ENCODE results near the gene DOP1A. TPM values are rescaled to one million over a fixed set of nuclear protein-coding genes. Genes with fewer than 3 reads are reported as not detected.

DOP1A gene
- total RNA-seq, 1 experiment from 2014 or later: 17.0 TPM

- Histone ChIP-seq H3K9me3 (ENCODE audit: control insufficient read depth, low read depth, low read length) (no peaks in the 10 kb centered on the region), H3K27me3 (ENCODE audit: insufficient read depth, low read length) (no peaks in the 10 kb centered on the region)
- no peak for TF ChIP-seq CTCF (conservative IDR thresholded peaks at IDR 0.05)
Measured at GRCh38 chr6:83127976-83128375, 60.5 kb downstream of the DOP1A start.

More at GRCh38 chr6:83127976-83128375, 60.5 kb downstream of the DOP1A start:
- Histone ChIP-seq H3T11ph (ENCODE audit: low read length) (no peak overlapping the region), H3K4me2 (ENCODE audit: insufficient read depth, insufficient read length, low read length) (no peak overlapping the region), H3K18ac (ENCODE audit: insufficient read length, low read depth, low read length) (no peak overlapping the region), H3K79me1 (ENCODE audit: insufficient read depth, low read depth, low read length, poor library complexity, severe bottlenecking) (no peaks in the 10 kb centered on the region), H2AK5ac (ENCODE audit: insufficient read length, low read length) (no peak overlapping the region), H4K8ac (replicated peaks; ENCODE audit: insufficient read length, low read depth, low read length) (no peak overlapping the region), H3K9ac (ENCODE audit: extremely low read depth, insufficient read length, low read length) (no peak overlapping the region), H2BK5ac (ENCODE audit: insufficient read length, low read length) (no peak overlapping the region), H4K91ac (ENCODE audit: insufficient read length, low read depth, low read length) (no peak overlapping the region), H4K5ac (ENCODE audit: insufficient read length, low read depth, low read length) (no peak overlapping the region), H2BK15ac (ENCODE audit: low read depth, low read length) (no peak overlapping the region), H3K14ac (ENCODE audit: insufficient read depth, low read length) (no peak overlapping the region), H3K23ac (ENCODE audit: insufficient read length, low read depth, low read length) (no peak overlapping the region), H2BK120ac (ENCODE audit: low read depth, low read length, poor library complexity, severe bottlenecking) (no peak overlapping the region), H4K20me1 (ENCODE audit: control insufficient read depth, insufficient read depth, insufficient read length) (no peaks in the 10 kb centered on the region), H3K79me2 (ENCODE audit: insufficient read depth, low read length) (no peaks in the 10 kb centered on the region), H2BK12ac (ENCODE audit: insufficient read length, low read depth, low read length) (no peak overlapping the region), H3K4me1 (ENCODE audit: insufficient read depth, low read length) (peaks cover 7% of the 10 kb centered on the region), H3K4ac (ENCODE audit: low read depth, low read length) (no peak overlapping the region), H2BK20ac (ENCODE audit: low read depth, low read length, poor library complexity, severe bottlenecking) (no peak overlapping the region), H3K23me2 (ENCODE audit: insufficient read length, low read depth, low read length, poor library complexity, severe bottlenecking) (no peaks in the 10 kb centered on the region), H2AFZ (ENCODE audit: low read length) (no peak overlapping the region), H3K56ac (ENCODE audit: insufficient read length, low read depth, low read length) (no peak overlapping the region), H3K27ac (ENCODE audit: insufficient read length, low read depth, low read length) (no peak overlapping the region)
- Mint-ChIP-seq H3K27ac (no peak overlapping the region), H3K9me3 (no peaks in the 10 kb centered on the region), H3K4me3 (no peak overlapping the region), H3K27me3 (ENCODE audit: low read depth) (no peaks in the 10 kb centered on the region), H3K4me1 (peaks cover 10 to 19% of the 10 kb centered on the region in 2 experiments), H3K36me3 (ENCODE audit: insufficient read depth in 1 of 3, low read depth in 3 of 3) (peaks cover 3 to 52% (median 52%) of the 10 kb centered on the region in 3 experiments; a peak in 6 of 7 replicates)
- WGBS (ENCODE audit: extremely low coverage, insufficient read length, low lambda C conversion rate): no CpG with 5 or more reads among the region's 2 CpGs
- DNase-seq: no peak

Measured in H9 (cell line).